ENCODE results near the gene STAU1. TPM values are rescaled to one million over a fixed set of nuclear protein-coding genes. Genes with fewer than 3 reads are reported as not detected.
"Not testable (repeated sequence)": the region's sequence is repeated elsewhere in the genome, so short reads cannot be mapped to it uniquely, and the experiment has no call there.

The STAU1 gene
- total RNA-seq, 1 donor from 2014 or later: 49.1 TPM

DNA sequence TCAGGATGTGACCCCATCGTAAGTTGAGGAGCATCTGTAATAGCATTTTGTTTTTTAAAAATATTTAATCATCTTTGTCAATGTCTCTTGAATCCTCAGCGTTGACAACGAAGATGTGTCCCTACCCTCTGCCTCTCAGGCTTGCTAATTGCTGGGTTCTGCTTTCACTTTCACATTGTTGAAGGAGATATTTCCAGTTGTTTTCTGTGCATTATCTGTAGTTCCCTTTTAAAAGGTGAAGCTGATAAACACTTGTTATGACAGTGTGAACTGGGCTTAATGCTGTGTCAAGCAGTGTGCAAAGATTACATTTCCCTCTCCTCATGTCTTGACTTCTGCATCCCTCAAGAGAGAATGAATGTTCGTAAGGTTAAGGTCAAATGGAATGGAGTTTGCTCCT lies 87.2 kb downstream of the STAU1 start:
- DNase-seq: no peak
- intact Hi-C loops (cut with DNase I): no loop called here

DNA sequence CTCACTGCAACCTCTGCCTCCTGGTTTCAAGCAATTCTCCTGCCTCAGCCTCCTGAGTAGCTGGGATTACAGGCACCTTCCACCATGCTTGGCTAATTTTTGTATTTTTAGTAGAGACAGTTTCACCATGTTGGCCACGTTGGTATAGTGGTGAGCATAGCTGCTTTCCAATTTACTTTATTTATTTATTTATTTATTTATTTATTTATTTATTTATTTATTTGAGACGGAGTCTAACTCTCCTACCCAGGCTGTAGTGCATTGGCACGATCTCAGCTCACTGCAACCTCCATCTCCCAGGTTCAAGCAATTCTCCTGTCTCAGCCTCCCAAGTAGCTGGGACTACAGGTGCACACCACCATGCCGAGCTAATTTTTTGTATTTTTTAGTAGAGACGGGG lies 87.8 kb downstream of the STAU1 start:
- ATAC-seq (ENCODE audit: poor library complexity): not testable (repeated sequence)

More for the DNA sequence above, 87.2 kb downstream of the STAU1 start:
- no peak for ATAC-seq (ENCODE audit: poor library complexity)

DNA sequence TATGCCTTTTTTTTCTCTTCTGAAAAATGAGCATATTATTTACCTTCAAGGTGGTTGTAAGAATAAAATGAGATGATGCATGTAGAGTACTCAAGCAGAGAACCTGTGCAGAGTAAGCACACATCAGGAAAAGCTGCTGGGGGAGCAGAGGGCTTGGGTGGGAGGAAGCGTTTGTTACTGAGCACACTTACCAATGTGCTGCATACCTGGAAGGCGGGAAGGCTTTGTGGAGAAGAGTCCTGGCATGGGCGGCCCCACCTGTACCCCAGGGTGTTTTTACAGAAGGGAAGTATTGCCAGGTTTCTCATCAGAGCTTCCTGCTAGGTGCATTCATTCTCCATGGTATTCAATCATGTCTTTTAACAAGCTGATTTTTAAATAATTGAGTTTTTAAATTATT lies 89.1 kb downstream of the STAU1 start:
- ATAC-seq (ENCODE audit: poor library complexity) (no peak), DNase-seq (no peak)
- intact Hi-C loops (cut with DNase I): loop anchor here (10.0 kb wide), 1 partner anchor 114 kb away; no protein-coding TSS in a partner anchor

More for the DNA sequence above, 87.8 kb downstream of the STAU1 start:
- DNase-seq; intact Hi-C loops (cut with DNase I): not testable (repeated sequence)

DNA sequence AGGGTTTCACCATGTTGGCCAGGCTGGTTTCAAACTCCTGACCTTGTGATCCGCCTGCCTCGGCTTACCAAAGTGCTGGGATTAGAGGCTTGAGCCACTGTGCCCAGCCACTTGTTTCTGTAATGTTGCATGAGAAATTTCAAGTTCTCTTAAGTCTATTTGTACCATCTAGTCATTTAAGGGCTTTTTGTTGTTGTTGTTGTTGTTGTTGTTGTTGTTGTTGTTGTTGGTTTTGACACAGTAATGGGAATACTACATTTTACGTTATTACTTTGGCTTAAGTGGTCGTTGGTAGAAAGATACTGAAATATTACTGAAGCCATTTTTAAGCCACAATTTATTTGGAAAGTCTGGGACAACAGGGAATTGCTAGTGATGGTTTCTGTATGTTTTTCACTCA lies 90.0 kb downstream of the STAU1 start:
- intact Hi-C loops (cut with DNase I): loop anchor here (10.0 kb wide), 1 partner anchor 113 kb away; no protein-coding TSS in a partner anchor
- DNase-seq (no peak), ATAC-seq (ENCODE audit: poor library complexity) (no peak)

DNA sequence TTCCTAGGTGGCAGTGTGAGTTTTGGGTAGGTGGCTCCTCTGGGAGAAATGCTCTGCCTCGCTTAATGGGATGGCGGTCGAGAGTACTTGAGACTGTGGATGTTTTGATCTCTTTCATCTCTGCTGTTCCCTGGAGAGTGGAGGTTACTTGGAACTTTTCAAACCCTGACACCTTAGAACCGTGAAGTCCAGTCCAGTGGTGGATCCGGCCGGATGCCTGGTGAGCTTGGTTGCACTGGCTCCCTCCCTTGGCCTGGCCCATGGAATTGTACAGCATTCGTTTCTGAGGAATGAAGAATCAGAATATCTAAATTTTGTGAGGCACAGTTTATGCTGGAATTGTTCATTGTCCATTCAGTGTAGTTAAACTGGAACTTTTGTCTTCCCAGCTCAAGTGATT lies 91.0 kb downstream of the STAU1 start:
- ATAC-seq (ENCODE audit: poor library complexity) (no peak), DNase-seq (no peak)
- intact Hi-C loops (cut with DNase I): loop anchor here (10.0 kb wide), 1 partner anchor 112 kb away; no protein-coding TSS in a partner anchor

DNA sequence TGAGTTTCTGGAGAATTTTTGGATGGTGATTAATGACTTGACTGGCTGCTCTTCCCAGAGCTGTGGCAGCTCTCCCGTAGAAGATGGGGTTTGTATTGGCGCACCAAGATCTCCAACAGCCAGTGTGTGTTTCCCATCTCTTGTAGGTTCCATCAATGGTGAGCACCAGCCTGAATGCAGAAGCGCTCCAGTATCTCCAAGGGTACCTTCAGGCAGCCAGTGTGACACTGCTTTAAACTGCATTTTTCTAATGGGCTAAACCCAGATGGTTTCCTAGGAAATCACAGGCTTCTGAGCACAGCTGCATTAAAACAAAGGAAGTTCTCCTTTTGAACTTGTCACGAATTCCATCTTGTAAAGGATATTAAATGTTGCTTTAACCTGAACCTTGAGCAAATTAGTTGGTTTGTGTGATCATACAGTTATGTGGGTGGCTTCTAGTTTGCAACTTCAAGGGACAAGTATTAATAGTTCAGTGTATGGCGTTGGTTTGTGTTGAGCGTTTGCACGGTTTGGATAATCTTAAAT lies 91.9 kb downstream of the STAU1 start:
- DNase-seq: no peak
- intact Hi-C loops (cut with DNase I): loop anchor here (10.0 kb wide), 1 partner anchor 111 kb away; no protein-coding TSS in a partner anchor
- ATAC-seq (ENCODE audit: poor library complexity): no peak

DNA sequence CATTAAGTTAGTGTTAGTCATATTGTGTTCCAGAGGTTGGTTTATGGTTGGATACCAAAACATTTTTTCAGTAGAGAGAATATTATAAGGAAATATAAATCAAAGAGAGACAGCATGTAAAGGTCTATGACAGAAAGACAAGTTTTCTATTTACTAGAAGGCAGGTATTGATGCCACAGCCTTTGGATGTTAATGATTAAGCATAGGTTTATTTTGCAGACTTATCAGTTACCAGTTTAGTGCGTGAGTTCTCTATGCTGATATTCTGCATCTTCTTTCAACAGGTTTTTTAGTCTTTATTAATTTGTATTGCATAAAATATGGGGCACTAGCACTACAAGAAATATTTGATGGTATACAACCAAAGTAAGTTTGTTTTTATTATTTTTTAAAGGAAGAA lies 96.4 kb downstream of the STAU1 start:
- ATAC-seq (ENCODE audit: poor library complexity): no peak
- intact Hi-C loops (cut with DNase I): loop anchor here (10.0 kb wide), 1 partner anchor 107 kb away; no protein-coding TSS in a partner anchor

DNA sequence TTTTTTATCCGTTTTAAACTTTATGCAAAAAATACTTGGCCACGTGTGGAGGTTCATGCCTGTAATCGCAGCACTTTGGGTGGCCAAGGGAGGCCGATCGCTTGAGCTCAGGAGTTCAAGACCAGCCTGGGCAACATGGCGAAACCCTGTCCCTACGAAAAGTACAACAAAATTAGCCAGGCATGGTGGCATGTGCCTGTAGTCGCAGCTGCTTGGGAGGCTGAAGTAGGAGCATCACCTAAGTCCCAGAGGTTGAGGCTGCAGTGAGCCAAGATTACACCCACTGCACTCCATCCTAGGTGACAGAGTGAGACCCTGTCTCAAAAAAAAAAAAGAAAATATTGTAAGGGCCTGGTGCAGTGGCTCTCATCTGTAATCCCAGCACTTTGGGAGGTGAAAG lies 97.0 kb downstream of the STAU1 start:
- intact Hi-C loops (cut with DNase I): loop anchor here (10.0 kb wide), 1 partner anchor 106 kb away; no protein-coding TSS in a partner anchor
- no peak for ATAC-seq (ENCODE audit: poor library complexity)
- no peak for DNase-seq

More for the DNA sequence above, 96.4 kb downstream of the STAU1 start:
- DNase-seq: no peak

DNA sequence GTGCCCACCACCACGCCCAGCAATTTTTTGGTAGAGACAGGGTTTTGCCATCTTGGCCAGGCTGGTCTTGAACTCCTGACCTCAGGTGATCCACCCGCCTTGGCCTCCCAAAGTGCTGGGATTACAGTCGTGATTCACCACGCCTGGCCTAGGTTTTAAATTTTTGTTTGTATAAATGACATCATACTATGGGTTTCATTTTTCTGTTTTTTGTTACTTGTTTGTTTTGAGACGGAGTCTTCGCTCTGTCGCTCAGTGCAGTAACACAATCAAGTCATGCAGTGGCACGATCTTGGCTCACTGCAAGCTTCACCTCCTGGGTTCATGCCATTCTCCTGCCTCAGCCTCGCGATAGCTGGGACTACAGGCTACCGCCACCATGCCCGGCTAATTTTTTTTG lies 105.8 kb downstream of the STAU1 start:
- DNase-seq; intact Hi-C loops (cut with DNase I); ATAC-seq (ENCODE audit: poor library complexity): not testable (repeated sequence)

DNA sequence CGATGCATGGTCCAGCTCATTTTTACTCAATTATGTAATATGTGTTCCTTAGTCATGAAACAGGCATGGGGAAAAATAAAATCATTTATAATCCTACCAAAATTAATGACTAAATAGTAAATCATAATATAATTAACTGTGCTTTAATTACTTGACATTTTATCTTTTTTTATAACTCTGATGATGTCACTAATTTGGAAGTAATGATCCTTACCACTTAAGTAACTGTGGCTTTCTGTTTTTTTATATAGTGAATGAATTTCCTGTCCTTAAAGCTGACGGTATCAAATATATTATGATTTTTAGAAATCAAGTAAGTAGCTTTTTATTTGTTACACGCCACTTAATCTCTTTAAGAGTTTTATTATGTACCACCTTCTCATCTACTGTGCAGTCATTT lies 109.8 kb downstream of the STAU1 start:
- DNase-seq (no peak), ATAC-seq (ENCODE audit: poor library complexity) (no peak)
- intact Hi-C loops (cut with DNase I): loop anchor here (10.0 kb wide), 1 partner anchor 54 kb away; no protein-coding TSS in a partner anchor

DNA sequence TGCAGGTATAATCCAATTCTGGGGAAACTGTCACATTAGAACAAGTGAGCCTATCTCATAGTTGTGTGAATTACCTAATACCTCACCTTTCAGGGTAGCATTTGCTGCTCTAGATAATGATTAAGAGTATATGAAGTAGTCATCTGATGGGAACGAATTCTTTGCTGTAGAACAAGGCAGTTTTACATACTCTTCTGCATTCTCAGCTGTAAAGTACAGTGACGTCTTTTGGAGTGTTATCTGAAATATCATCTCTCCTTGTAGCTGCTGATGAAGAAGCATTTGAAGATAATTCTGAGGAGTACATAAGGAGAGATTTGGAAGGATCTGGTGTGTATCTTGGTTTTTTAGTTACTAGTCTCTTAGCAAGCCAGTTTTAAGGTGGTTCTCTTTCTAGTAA lies 113.6 kb downstream of the STAU1 start:
- DNase-seq: no peak
- ATAC-seq (ENCODE audit: poor library complexity): no peak
- intact Hi-C loops (cut with DNase I): loop anchor here (10.0 kb wide), 1 partner anchor 50 kb away; no protein-coding TSS in a partner anchor

Other genes starting within 250 kb of the STAU1 start
- 36.7 TPM for gene CSE1L, start 142.0 kb downstream of the STAU1 start, total RNA-seq
- 12.2 TPM for gene DDX27, start 31.1 kb upstream of the STAU1 start, total RNA-seq
- gene ZNFX1, start 89.7 kb upstream of the STAU1 start, total RNA-seq: 19.8 TPM